OCI-LY3 (cell line): ENCODE results near the gene SYF2.
A peak's percentile ranks its signal among the peaks of the same experiment; 100 is the strongest.

Source experiments
- H2AFZ ChIP-seq: fragments of 200-600, 300-600 bp; shearing (Covaris generic); 2 replicates; pipeline ENCODE4 v1.6.0; 2014; ENCODE audit warnings: antibody characterized with exemption, low read depth, low read length
- H3K27ac ChIP-seq: fragments of 200-600, 300-600 bp; sonication (generic); 2 replicates; pipeline ENCODE4 v1.5.1; 2014; ENCODE audit warnings: mild to moderate bottlenecking, low read length, moderate library complexity, mixed read lengths
- H3K27me3 ChIP-seq: fragments of 200-600, 300-600 bp; sonication (generic); 2 replicates; pipeline ENCODE4 v1.6.1; 2014; ENCODE audit warnings: low read depth, low read length, mixed read lengths
- H3K36me3 ChIP-seq: fragments of 200-600, 300-600 bp; sonication (generic); replicated peaks from 2 replicates; pipeline ENCODE3; 2014; ENCODE audit warnings: low read depth, low read length, mixed read lengths
- H3K4me1 ChIP-seq: fragments of 300-600, 200-600 bp; sonication (generic); 2 replicates; pipeline ENCODE4 v1.6.1; 2014; ENCODE audit warnings: low read length, mixed read lengths
- H3K4me2 ChIP-seq: fragments of 200-600, 300-600 bp; sonication (generic); 2 replicates; pipeline ENCODE4 v1.6.1; 2014; ENCODE audit warnings: low read length, mixed read lengths
- H3K4me3 ChIP-seq: fragments of 300-600, 200-600 bp; sonication (generic); 2 replicates; pipeline ENCODE4 v1.5.1; 2014; ENCODE audit warnings: antibody characterized with exemption, mild to moderate bottlenecking, low read length, moderate library complexity
- H3K79me2 ChIP-seq: fragments of 300-600, 200-600 bp; shearing (Covaris generic); 2 replicates; pipeline ENCODE4 v1.6.1; 2014; ENCODE audit warnings: mild to moderate bottlenecking, low read length, mixed read lengths
- H3K9ac ChIP-seq: fragments of 300-600, 200-600 bp; shearing (Covaris generic); 2 replicates; pipeline ENCODE4 v1.6.0; 2014; ENCODE audit warnings: mild to moderate bottlenecking, low read length, moderate library complexity
- H3K9me3 ChIP-seq: fragments of 200-600, 300-600 bp; shearing (Covaris generic); 2 replicates; pipeline ENCODE4 v1.6.1; 2014; ENCODE audit warnings: low read length, mixed read lengths; ENCODE audit not compliant: insufficient read depth
- H4K20me1 ChIP-seq: fragments of 200-600, 300-600 bp; sonication (generic); 2 replicates; pipeline ENCODE4 v1.6.1; 2016; ENCODE audit warnings: low read length, mixed read lengths; ENCODE audit not compliant: insufficient read depth
- CTCF ChIP-seq: fragments of 200-600, 300-600 bp; sonication (generic); IDR thresholded peaks from 2 replicates; pipeline ENCODE4 v1.5.1; 2014; ENCODE audit warnings: antibody characterized with exemption, low read length, low read depth
- EZH2phosphoT487 ChIP-seq: fragments of 200-600 bp; shearing (Covaris generic); IDR thresholded peaks from 2 replicates; pipeline ENCODE4 v1.6.1; 2018; ENCODE audit warnings: antibody characterized with exemption, mixed run types, low read depth

Gene SYF2

GRCh38 chr1:25197982-25198662, 34.2 kb downstream of the SYF2 start:
- TF ChIP-seq CTCF (no peak), EZH2phosphoT487 (no peak)
- H3K9ac ChIP-seq: no peak overlapping the region
- no peak overlapping the region for H3K27ac ChIP-seq
- H3K79me2 ChIP-seq: no peaks in the 10 kb centered on the region
- no peaks in the 10 kb centered on the region for H4K20me1 ChIP-seq
- no peak overlapping the region; the same call in 1 of the 2 replicates for H3K4me2 ChIP-seq
- no peaks in the 10 kb centered on the region for H3K4me1 ChIP-seq
- no peak overlapping the region for H3K4me3 ChIP-seq
- no peaks in the 10 kb centered on the region for H3K27me3 ChIP-seq
- no peaks in the 10 kb centered on the region for H3K9me3 ChIP-seq
- no peaks in the 10 kb centered on the region for H3K36me3 ChIP-seq
- H2AFZ ChIP-seq: 0 out of 2 replicates have a peak overlapping the region, but pooled peaks have one; percentile 13

GRCh38 chr1:25197235-25197975, 34.9 kb downstream of the SYF2 start:
- Histone ChIP-seq H3K79me2 (no peaks in the 10 kb centered on the region), H3K27ac (no peak overlapping the region), H3K36me3 (no peaks in the 10 kb centered on the region), H4K20me1 (no peaks in the 10 kb centered on the region), H3K4me1 (no peaks in the 10 kb centered on the region), H3K27me3 (no peaks in the 10 kb centered on the region), H3K9ac (no peak overlapping the region), H3K9me3 (no peaks in the 10 kb centered on the region), H3K4me2 (no peak overlapping the region), H3K4me3 (no peak overlapping the region), H2AFZ (no peak overlapping the region)
- TF ChIP-seq EZH2phosphoT487: no peak
- TF ChIP-seq CTCF: no peak

- no peak overlapping the region for H3K4me3 ChIP-seq
- H3K4me1 ChIP-seq: no peaks in the 10 kb centered on the region
- H3K9ac ChIP-seq: no peak overlapping the region
- H3K27me3 ChIP-seq: no peaks in the 10 kb centered on the region
- no peak overlapping the region for H3K27ac ChIP-seq
- no peak overlapping the region for H2AFZ ChIP-seq
- no peaks in the 10 kb centered on the region for H3K36me3 ChIP-seq
- no peaks in the 10 kb centered on the region for H3K9me3 ChIP-seq
- no peaks in the 10 kb centered on the region for H3K79me2 ChIP-seq
- no peak for TF ChIP-seq EZH2phosphoT487
- TF ChIP-seq CTCF: no peak
- no peak overlapping the region for H3K4me2 ChIP-seq
- H4K20me1 ChIP-seq: no peaks in the 10 kb centered on the region
Observed at GRCh38 chr1:25196830-25197229, 35.5 kb downstream of the SYF2 start.

GRCh38 chr1:25195835-25196234, 36.5 kb downstream of the SYF2 start:
- no peak overlapping the region for H3K4me2 ChIP-seq
- H3K36me3 ChIP-seq: no peaks in the 10 kb centered on the region
- no peak overlapping the region for H3K4me3 ChIP-seq
- no peak overlapping the region for H3K27ac ChIP-seq
- no peaks in the 10 kb centered on the region for H3K27me3 ChIP-seq
- H4K20me1 ChIP-seq: no peaks in the 10 kb centered on the region
- no peak overlapping the region for H3K9ac ChIP-seq
- H3K9me3 ChIP-seq: no peaks in the 10 kb centered on the region
- H3K4me1 ChIP-seq: no peaks in the 10 kb centered on the region
- no peaks in the 10 kb centered on the region for H3K79me2 ChIP-seq
- H2AFZ ChIP-seq: no peak overlapping the region
- TF ChIP-seq CTCF (no peak), EZH2phosphoT487 (no peak)
